ENCODE measurements around the gene RNF220.

The RNF220 gene

DNA sequence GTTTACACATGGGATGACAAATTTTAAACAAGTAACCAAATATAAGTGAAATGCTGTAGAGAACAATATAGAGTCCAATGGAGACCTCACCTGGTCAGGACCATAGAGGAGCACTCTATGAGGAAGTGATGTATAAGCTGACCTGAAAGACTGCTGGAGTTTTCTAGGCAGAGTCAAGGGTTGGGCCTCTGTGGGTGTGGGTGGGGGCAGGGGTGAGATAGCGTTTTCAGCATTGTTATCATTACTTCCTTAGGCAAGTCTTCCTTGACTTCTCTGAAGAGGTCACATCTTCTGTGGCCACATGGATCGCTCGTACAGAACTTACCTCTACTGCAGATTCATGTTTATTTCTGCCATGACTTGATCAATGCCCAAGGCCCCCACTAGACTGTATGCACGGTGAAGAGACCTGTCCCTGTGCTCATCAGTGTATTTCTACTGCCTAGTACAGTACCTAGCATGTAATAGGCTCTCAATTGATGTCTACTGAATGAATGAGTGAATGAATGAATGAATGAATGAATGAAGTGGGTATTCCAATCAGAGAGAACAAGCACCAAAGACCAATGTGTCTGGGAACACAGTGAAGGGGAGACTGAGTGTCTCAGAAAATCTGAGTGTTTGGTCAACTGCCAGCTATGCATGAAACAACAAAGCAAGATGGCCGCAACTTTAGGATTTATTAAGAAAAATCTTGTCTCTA lies 116.5 kb downstream of the RNF220 start:
- TF ChIP-seq, protein P1, sequence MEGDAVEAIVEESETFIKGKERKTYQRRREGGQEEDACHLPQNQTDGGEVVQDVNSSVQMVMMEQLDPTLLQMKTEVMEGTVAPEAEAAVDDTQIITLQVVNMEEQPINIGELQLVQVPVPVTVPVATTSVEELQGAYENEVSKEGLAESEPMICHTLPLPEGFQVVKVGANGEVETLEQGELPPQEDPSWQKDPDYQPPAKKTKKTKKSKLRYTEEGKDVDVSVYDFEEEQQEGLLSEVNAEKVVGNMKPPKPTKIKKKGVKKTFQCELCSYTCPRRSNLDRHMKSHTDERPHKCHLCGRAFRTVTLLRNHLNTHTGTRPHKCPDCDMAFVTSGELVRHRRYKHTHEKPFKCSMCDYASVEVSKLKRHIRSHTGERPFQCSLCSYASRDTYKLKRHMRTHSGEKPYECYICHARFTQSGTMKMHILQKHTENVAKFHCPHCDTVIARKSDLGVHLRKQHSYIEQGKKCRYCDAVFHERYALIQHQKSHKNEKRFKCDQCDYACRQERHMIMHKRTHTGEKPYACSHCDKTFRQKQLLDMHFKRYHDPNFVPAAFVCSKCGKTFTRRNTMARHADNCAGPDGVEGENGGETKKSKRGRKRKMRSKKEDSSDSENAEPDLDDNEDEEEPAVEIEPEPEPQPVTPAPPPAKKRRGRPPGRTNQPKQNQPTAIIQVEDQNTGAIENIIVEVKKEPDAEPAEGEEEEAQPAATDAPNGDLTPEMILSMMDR (conservative IDR thresholded peaks at IDR 0.05): no peak
- no peak overlapping the region for H3K27ac ChIP-seq

DNA sequence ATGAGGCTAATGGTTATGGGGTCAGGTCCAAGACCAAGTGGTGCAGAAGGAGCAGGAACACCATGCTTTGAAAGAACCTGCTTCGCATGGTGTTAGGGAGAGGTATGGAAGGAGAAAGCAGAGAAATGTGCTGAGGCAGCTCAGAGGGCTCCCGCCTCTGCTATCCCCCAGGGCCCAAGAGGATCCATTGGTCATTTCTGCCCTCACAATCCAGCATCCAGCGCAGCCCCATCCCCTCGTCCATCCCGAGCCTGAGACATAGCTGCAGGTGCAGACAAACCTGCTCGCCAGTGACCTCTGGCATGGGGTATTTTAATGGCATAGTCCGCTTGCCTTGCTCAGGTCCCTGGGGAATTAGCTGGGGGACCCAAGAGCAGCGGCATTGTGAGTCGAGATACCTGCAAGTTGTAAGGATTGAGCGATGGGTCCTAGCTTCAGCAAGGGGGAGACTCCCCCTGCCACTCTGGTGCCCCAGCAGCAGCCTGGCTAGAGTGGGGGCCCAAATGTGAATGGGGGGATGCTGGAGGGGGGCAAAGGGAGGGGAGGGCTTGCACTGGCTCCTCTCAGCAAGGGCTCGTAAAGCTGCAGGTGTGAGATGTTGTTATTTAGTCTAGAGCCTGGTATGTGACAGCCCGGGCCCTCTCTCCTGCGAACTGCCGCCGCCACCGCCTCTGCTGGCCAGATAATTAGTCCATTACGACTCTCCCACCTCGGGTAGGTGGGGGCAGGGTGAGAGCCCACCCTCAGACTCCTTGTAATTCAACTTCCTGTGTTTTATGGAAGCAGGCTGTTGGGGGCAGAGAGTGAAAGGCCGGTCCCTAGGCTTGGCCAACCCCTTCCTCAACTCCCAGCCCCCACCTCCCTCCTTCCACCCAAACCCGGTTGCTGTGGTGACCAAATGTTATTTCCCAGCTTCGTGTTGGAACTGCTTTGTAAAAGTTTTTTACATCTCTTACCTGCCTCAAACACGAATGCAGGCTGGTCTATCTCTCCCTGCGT lies 118.8 kb downstream of the RNF220 start:
- TF ChIP-seq, protein P1 (conservative IDR thresholded peaks at IDR 0.05): no peak
- no peak overlapping the region for H3K27ac ChIP-seq

- TF ChIP-seq, protein P1 (conservative IDR thresholded peaks at IDR 0.05): no peak
- no peak overlapping the region for H3K27ac ChIP-seq
These were observed 119.8 kb downstream of the RNF220 start for GRCh38 chr1:44524655-44525500.

DNA sequence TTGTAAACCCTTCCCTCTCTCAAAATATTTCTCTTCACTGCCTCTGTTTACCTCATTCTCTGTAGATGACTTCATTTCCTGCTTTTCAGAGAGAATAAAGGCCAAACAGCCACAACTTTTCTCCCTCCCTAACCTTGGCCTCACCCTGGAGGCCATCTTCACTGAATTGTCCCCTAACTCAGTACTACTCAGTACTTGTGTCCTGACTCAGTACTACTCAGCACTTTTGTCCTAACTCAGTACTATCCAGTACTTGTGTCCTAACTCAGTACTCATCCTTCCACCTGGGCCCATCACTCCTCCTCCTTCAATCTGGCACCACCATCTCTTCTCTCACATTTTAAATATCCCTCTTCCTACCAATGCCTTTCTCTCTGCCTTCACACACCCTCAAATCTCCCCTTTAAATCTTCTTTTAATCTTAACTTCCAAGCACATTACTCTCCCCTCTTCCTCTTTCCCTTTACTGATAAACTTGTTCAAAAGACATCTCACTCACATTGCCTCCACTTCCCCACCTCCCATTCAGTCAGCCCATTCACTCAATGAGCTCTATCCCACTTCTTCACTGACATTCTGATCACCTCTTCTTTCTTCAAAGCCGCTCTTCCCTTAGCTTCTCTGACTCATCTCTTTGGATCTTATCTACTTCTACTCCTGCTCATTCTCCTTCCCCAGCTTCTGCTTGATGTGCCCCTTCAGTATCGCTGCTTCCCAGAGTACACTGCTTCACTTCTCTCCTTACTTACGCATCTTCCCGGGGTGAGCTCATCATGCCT lies 121.4 kb downstream of the RNF220 start:
- no peak overlapping the region for H3K27ac ChIP-seq
- TF ChIP-seq, protein P1 (conservative IDR thresholded peaks at IDR 0.05): no peak

- H3K27ac ChIP-seq: no peak overlapping the region
- TF ChIP-seq, protein P1 (conservative IDR thresholded peaks at IDR 0.05): no peak
These were observed 126.9 kb downstream of the RNF220 start for GRCh38 chr1:44531785-44532566.

DNA sequence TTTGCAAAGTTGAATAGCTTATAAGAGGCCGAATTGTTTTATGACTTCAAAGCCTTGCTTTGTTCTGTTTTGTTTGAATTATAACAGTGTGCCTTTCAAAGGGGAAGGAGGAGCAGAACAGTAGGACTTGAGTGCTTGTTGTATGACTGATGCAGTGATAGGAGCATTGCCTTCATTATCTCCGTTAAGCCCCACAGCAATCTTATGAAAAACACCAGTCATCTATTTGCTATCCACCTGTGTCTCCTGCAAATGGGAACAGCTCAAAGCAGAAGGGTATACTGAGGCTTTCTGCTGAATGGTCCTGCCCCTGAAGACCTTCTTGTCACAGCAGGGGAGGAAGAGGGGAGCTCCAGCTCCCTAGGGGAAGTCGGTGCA lies 127.5 kb downstream of the RNF220 start:
- no peak overlapping the region for H3K27ac ChIP-seq
- TF ChIP-seq, protein P1 (conservative IDR thresholded peaks at IDR 0.05): no peak

Measured in VCaP (cell line).